ENCODE measurements around the gene FNDC3B. TPM values are rescaled to one million over a fixed set of nuclear protein-coding genes. Genes with fewer than 3 reads are reported as not detected.

The FNDC3B gene
- total RNA-seq, 1 donor from 2014 or later = 66.9 TPM

DNA sequence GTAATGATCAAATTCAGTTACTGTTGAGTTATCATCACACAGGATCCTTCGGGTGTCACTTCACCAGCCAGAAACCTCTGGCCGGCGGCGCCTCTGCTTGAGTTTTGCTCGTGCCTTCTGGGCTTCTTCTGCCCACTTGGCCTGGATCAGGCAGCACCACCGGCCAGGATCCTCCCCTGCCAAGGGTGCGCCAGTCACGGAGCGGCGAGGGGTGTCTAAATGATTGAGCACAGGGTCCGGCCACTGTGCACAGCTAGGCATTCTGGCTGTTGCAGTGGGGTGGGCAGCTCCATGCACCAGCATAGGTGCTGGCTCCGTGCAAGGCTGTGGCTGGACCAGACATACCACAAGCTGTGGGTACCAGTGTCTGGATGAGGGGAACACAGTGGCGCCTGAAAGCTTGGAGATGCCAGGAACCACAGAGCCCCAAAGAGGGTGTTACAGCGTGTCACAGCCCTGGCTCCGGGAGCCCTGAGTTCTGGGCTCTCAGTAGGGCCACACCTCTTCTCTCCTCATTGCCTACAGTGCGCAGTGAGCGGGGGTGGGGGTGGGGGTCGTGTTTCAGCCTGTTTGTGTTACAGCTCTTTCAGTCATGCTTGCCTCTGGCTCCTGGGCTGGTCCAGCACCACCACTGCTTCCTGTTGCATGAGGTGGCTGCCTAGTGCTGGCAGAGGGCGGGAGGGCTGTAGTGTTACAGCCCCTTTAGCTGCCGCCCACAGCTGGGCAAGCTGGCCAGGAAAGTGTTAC is 169.4 kb downstream of the FNDC3B start:
- no peak for DNase-seq (ENCODE audit: low read depth)

- peak; percentile 39 for DNase-seq (ENCODE audit: low read depth)
These were observed 170.2 kb downstream of the FNDC3B start for GRCh38 chr3:172209333-172210321.

DNA sequence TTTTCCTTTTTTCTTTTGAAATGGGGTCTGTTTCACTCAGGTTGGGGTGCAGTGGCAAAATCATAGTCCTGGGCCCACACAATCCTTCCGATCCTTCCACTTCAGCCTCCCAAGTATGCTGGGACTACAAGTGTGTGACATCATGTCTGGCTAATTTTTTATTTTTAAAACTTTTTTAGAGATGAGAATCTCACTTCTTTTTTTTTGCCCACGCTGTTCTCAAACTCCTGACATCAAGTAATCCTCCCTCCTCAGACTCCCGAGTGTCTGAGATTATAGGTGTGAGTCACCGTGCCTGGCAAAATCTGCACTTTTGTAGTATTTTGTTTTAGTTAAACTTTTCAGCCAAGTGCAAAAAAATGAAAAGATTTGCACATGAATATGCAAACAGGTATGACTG is 171.0 kb downstream of the FNDC3B start:
- DNase-seq (ENCODE audit: low read depth) = no peak

- DNase-seq (ENCODE audit: low read depth) = no peak
These were observed 171.7 kb downstream of the FNDC3B start for GRCh38 chr3:172211123-172211522.

GRCh38 chr3:172213200-172213599 is 173.8 kb downstream of the FNDC3B start:
- DNase-seq (ENCODE audit: low read depth) = no peak

- no peak for DNase-seq (ENCODE audit: low read depth)
These were observed 174.5 kb downstream of the FNDC3B start for GRCh38 chr3:172213904-172214303.

GRCh38 chr3:172216267-172216666 is 176.9 kb downstream of the FNDC3B start:
- DNase-seq (ENCODE audit: low read depth) = no peak

- peak; percentile 34 for DNase-seq (ENCODE audit: low read depth)
These were observed 177.5 kb downstream of the FNDC3B start for GRCh38 chr3:172216911-172217310.

GRCh38 chr3:172217877-172218276 is 178.5 kb downstream of the FNDC3B start:
- peak; percentile 51 for DNase-seq (ENCODE audit: low read depth)

DNA sequence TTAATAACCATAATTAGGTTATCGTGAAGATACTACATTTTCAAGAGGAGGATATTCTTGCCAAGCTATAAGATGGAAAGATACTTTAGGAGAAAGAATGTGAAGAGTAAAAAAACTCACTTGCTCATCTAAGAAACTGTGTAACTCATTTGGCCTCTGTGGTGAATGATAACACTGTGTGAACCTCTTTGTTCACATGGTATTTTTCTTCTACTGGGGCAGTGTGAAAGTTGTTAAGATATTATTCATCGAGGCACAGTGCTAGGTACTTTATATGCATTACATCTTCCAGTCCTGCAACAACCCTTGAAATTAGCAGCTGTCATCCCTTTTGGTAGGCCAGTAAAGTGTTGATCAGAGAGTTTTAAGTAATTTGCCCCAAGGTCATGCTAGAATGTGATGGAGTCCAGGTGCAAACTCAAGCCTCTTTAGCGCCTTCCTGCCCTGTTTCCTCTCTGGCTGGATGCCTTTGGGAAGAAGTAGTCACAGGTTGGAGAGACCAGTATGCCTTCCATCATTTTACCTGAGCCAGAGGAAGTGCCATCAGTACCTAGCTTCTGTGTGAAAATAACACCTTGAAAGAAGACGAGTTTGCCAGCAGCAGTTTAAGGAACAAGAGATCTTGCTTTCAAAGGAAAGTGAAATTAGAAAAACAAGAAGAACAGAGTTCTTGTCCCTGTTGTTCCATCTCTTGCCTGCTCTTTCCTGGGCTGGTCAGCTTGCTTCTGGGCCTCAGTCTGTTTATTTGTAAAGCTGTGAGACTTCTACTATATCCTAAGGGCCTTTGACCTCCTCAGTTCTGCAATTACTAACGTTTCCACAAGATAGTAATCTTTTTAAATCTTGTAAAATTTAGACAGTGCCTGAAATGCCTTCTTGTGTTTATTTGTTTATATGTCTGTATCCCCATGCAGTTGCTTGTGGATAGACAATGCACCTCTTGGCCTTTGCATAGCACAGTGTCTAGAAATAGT is 179.3 kb downstream of the FNDC3B start:
- DNase-seq (ENCODE audit: low read depth) = no peak

GRCh38 chr3:172219750-172220149 is 180.4 kb downstream of the FNDC3B start:
- no peak for DNase-seq (ENCODE audit: low read depth)

DNA sequence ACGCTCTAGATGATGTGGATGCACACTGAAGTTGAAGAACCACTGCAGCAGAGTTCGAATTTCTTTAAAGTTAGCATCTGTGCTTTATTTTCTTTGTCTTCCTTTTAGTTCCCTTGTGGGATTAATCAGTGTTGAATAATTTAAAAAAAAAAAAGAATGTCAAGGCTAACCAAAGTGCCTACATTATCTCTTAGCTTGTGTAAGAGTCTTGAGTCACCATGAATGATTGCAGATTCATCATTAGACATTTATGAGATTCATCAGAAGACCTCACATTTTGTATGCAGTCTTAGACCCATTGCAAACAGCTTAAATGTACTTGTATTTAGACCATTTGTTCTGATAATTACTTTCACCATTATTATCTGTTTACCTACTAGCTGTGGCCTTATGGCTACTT is 182.2 kb downstream of the FNDC3B start:
- no peak for DNase-seq (ENCODE audit: low read depth)

DNA sequence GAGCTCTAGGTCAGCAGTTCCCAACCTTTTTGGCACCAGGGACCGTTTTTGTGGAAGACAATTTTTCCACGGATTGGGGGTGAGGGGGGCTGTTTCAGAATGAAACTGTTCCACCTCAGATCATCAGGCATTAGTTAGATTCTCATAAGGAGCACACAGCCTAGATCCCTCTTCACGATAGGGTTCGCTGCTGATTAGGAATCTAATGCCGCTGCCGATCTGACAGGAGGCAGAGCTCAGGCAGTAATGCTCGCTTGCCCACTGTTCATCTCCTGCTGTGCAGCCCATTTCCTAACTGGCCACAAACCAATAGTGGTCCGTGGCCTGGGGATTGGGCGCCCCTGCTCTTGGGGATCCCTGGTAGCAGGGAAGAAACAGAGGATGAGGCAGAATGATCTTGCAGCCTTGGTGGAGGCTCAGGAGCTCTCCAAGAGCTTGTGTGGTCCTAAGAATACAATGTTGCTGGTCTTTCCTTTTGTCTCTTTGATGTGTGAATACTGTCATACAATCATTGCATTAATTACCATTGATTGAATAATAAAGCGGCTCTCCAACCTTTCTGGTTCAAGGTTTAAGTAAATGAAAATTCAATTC is 183.2 kb downstream of the FNDC3B start:
- no peak for DNase-seq (ENCODE audit: low read depth)

GRCh38 chr3:172223870-172224269 is 184.5 kb downstream of the FNDC3B start:
- DNase-seq (ENCODE audit: low read depth) = no peak

- DNase-seq (ENCODE audit: low read depth) = no peak
These were observed 185.3 kb downstream of the FNDC3B start for GRCh38 chr3:172224560-172225214.

DNA sequence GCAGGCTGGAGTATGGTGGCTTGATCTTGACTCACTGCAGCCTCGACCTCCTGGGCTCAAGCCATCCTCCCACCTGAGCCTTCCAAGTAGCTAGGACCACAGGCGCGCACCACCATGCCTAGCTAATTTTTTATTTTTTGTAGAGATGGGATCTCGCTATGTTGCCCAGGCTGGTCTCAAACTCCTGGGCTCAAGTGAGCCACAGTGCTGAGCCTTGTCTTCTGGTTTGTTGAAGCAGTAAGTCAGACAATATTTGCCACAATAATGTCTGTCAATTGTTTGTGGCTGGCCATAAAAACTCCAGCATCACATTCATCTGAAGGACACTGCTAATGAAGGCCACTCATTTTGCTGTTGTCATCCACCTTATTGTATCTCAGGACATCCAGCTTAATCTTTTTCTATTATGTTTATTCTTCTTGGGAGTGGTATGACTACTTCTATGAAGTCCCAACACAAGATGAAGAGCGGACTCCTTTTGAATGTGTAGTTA is 185.9 kb downstream of the FNDC3B start:
- no peak for DNase-seq (ENCODE audit: low read depth)

- DNase-seq (ENCODE audit: low read depth) = no peak
These were observed 187.5 kb downstream of the FNDC3B start for GRCh38 chr3:172226831-172227230.

- no peak for DNase-seq (ENCODE audit: low read depth)
These were observed 188.1 kb downstream of the FNDC3B start for GRCh38 chr3:172227340-172228035.

GRCh38 chr3:172228036-172228415 is 188.6 kb downstream of the FNDC3B start:
- DNase-seq (ENCODE audit: low read depth) = no peak

Data from myocyte (in vitro differentiated cells).